Parathyroid adenoma (tissue), 2 donors: Measurements from ENCODE around the gene LRRC26.

ENCODE experiments used
- H2AFZ ChIP-seq: fragments of 300-600 bp; sonication (generic); one replicate; pipeline ENCODE4 v1.7.0; 2017; ENCODE audit warnings: antibody characterized with exemption, mild to moderate bottlenecking
- H3K27ac ChIP-seq: fragments of 300-600 bp; sonication (generic); one replicate; pipeline ENCODE4 v1.7.0; 2017
- H3K27me3 ChIP-seq: fragments of 300-600 bp; sonication (generic); one replicate; pipeline ENCODE4 v1.7.0; 2017; ENCODE audit warnings: low read length; ENCODE audit not compliant: control insufficient read depth, insufficient read depth
- H3K36me3 ChIP-seq: fragments of 300-600 bp; sonication (generic); one replicate; pipeline ENCODE4 v1.7.0; 2017; ENCODE audit warnings: low read length; ENCODE audit not compliant: control insufficient read depth, insufficient read depth
- H3K4me1 ChIP-seq: fragments of 300-600 bp; sonication (generic); one replicate; pipeline ENCODE4 v1.7.0; 2017; ENCODE audit warnings: control low read depth
- H3K4me2 ChIP-seq: fragments of 300-600 bp; sonication (generic); one replicate; pipeline ENCODE4 v1.7.0; 2017; ENCODE audit warnings: low read length
- H3K4me3 ChIP-seq: fragments of 300-600 bp; sonication (generic); one replicate; pipeline ENCODE4 v1.7.0; 2017; ENCODE audit warnings: low read depth, low read length
- H3K79me2 ChIP-seq: fragments of 300-600 bp; sonication (generic); one replicate; pipeline ENCODE4 v1.7.0; 2017; ENCODE audit warnings: control low read depth
- H3K9ac ChIP-seq: fragments of 300-600 bp; sonication (generic); one replicate; pipeline ENCODE4 v1.7.0; 2017; ENCODE audit warnings: mild to moderate bottlenecking
- H3K9me3 ChIP-seq: fragments of 300-600 bp; sonication (generic); one replicate; pipeline ENCODE4 v1.7.0; 2017; ENCODE audit warnings: low read length; ENCODE audit not compliant: control insufficient read depth
- TF ChIP-seq, protein P1 (sequence below): fragments of 300-600 bp; sonication (generic); IDR thresholded peaks from one replicate; pipeline ENCODE4 v1.7.0; 2017; ENCODE audit warnings: antibody characterized with exemption, mild to moderate bottlenecking
- donor health status: primary hyperparathyroidism.

The LRRC26 gene

DNA sequence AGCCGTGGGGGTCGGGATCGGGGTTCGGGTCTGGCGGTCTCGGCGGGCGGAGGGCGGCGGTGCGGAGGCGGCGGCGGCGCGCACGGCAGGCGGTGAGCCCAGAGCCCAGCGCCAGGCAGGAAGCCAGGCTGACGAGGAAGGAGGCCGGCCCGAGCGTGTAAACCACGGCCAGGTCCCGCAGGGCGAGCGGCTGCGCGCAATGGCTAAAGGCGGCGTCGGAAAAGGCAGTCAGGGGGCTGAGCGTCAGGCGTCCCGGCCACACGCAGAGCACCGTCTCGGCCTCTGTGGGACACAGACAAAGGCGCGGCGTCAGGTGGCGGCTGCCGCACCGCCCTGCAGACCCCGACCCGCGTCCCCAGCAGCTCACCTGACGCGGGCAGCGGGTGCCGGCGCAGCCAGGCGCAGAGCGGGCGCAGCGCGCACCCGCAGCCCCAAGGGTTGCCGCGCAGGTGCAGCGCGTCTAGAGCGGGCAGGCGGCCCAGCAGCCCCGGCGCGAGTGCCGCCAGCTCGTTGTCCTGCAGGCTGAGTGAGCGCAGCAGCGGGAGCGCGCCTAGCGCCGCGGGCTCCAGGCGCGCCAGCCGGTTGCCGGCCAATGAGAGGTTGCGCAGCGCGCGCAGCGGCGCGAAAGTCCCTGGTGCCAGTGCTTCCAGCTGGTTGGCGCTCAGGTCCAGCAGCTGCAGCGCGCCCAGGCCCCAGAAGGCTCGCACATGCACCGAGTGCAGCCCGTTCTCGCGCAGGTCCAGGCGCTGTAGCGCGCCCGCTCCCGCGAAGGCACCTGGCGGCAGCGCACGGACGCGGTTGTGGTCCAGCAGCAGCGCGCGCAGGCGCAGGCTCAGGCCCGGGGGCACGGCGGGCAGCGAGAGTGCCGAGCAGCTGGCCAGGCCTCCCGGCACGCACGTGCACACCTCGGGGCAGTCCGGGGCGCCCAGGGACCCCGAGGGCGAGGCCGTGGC lies 671 bp downstream of the LRRC26 start:
- Histone ChIP-seq H3K9me3 (no peaks in the 10 kb centered on the region), H3K9ac (no peak overlapping the region), H3K27me3 (peaks cover 13% of the 10 kb centered on the region), H2AFZ (no peak overlapping the region), H3K79me2 (no peaks in the 10 kb centered on the region), H3K4me3 (no peak overlapping the region), H3K4me1 (no peaks in the 10 kb centered on the region), H3K4me2 (peak overlapping the region; percentile 69), H3K27ac (no peak overlapping the region), H3K36me3 (no peaks in the 10 kb centered on the region)
- TF ChIP-seq, protein P1, sequence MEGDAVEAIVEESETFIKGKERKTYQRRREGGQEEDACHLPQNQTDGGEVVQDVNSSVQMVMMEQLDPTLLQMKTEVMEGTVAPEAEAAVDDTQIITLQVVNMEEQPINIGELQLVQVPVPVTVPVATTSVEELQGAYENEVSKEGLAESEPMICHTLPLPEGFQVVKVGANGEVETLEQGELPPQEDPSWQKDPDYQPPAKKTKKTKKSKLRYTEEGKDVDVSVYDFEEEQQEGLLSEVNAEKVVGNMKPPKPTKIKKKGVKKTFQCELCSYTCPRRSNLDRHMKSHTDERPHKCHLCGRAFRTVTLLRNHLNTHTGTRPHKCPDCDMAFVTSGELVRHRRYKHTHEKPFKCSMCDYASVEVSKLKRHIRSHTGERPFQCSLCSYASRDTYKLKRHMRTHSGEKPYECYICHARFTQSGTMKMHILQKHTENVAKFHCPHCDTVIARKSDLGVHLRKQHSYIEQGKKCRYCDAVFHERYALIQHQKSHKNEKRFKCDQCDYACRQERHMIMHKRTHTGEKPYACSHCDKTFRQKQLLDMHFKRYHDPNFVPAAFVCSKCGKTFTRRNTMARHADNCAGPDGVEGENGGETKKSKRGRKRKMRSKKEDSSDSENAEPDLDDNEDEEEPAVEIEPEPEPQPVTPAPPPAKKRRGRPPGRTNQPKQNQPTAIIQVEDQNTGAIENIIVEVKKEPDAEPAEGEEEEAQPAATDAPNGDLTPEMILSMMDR, result no peak

DNA sequence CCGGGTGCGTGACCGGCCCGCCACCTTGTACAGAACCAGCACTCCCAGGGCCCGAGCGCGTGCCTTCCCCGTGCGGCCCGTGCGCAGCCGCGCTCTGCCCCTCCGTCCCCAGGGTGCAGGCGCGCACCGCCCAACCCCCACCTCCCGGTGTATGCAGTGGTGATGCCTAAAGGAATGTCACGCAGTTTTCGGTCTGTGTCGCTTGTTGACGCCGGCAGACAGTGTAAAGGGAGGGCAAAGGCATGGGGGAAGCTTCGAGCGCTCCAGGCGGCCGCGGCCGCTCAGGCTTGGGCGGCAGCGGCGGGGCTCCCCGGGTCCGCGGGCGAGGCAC lies 1.3 kb downstream of the LRRC26 start:
- no peak overlapping the region for H3K9ac ChIP-seq
- H2AFZ ChIP-seq, result no peak overlapping the region
- no peak overlapping the region for H3K4me3 ChIP-seq
- TF ChIP-seq, protein P1, result no peak
- peaks cover 16% of the 10 kb centered on the region for H3K27me3 ChIP-seq
- H3K4me1 ChIP-seq, result no peaks in the 10 kb centered on the region
- H3K27ac ChIP-seq, result no peak overlapping the region
- H3K4me2 ChIP-seq, result peak overlapping the region; percentile 69
- H3K36me3 ChIP-seq, result no peaks in the 10 kb centered on the region
- H3K9me3 ChIP-seq, result no peaks in the 10 kb centered on the region
- H3K79me2 ChIP-seq, result no peaks in the 10 kb centered on the region

GRCh38 chr9:137167747-137168572 lies 1.9 kb downstream of the LRRC26 start:
- H3K36me3 ChIP-seq, result no peaks in the 10 kb centered on the region
- no peak overlapping the region for H3K9ac ChIP-seq
- H3K79me2 ChIP-seq, result no peaks in the 10 kb centered on the region
- no peaks in the 10 kb centered on the region for H3K9me3 ChIP-seq
- H2AFZ ChIP-seq, result no peak overlapping the region
- no peaks in the 10 kb centered on the region for H3K4me1 ChIP-seq
- no peak overlapping the region for H3K27ac ChIP-seq
- TF ChIP-seq, protein P1, result no peak
- no peak overlapping the region for H3K4me2 ChIP-seq
- peaks cover 16% of the 10 kb centered on the region for H3K27me3 ChIP-seq
- no peak overlapping the region for H3K4me3 ChIP-seq

DNA sequence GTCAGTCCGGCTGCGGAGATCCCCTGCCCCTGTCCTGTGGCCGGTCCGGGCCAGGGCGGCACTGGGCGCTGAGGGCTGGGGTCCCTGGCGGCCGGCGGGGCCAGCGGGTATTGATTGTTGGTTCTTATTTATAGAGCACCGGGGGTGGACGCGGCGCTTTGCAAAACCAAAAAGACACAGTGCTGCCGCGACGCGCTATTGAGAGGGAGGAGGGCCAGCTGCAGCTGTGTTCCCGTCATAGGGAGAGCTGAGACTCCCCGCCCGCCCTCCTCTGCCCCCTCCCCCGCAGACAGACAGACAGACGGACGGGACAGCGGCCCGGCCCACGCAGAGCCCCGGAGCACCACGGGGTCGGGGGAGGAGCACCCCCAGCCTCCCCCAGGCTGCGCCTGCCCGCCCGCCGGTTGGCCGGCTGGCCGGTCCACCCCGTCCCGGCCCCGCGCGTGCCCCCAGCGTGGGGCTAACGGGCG lies 2.5 kb downstream of the LRRC26 start:
- Histone ChIP-seq H3K27ac (no peak overlapping the region), H3K4me1 (no peaks in the 10 kb centered on the region), H3K4me3 (no peak overlapping the region), H3K79me2 (no peaks in the 10 kb centered on the region), H3K4me2 (no peak overlapping the region), H3K9me3 (no peaks in the 10 kb centered on the region), H2AFZ (no peak overlapping the region), H3K27me3 (peaks cover 16% of the 10 kb centered on the region), H3K9ac (no peak overlapping the region), H3K36me3 (no peaks in the 10 kb centered on the region)
- TF ChIP-seq, protein P1, result no peak
